ENCODE measurements around the gene KCNC4. TPM values are rescaled to one million over a fixed set of nuclear protein-coding genes. Genes with fewer than 3 reads are reported as not detected.
A peak's percentile ranks its signal among the peaks of the same experiment; 100 is the strongest.

KCNC4 gene
- total and polyA plus RNA-seq, 2 donors (not counting 1 experiment from before 2014, with no cell fraction given), result 0.66 to 0.76 TPM

DNA sequence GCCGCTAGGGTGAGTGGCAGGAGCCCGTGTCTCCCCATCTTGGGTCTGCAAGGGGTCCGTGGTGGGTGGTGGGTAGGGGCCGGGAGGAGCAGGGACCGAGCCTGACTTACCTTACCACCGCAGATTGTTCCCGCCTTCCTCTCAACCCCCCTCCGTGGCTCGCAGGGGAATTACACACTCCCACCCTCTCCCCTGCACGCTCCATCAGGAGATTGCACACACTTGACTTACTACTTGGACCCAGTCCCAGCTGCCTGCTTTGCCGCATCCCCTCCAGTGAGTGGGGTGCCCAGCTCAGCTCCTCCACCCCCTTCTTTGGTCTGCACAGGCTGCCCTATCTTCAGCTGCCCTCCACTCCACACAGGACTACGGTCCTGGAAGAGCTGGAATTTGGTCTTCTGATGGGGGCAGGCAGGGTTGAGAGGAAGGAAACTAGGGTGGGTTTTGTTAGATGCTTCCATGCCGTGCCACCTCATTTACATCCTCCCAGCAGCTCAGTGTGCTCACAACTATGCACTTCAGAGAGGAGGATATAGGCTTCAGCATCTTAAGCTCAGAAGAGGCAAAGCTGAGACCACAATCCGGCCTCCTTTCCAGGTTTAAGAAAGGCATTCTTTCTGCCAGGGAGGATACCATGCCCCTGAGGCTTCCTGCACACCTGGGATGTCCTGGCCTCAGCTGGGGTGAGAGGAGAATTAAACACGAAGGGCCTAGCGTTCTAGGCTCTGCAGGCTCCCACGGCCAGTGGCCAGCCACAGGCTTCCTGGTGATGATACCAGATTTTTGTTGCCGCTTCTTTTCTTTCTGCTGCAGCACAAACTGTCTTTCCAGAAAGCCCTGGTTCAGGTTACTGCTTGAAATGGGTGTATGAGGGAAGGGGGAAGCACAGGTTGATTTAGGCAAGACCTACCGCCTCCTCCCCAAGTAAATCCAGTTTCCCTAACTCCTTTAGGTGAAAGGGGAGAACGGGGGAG, 2.3 kb downstream of the KCNC4 start:
- no peaks in the 10 kb centered on the region for H3K79me2 ChIP-seq (ENCODE audit: control insufficient read depth, insufficient read depth, low read length)
- no peak overlapping the region for H3K4me2 ChIP-seq (ENCODE audit: extremely low read depth, insufficient read depth, low read length)

DNA sequence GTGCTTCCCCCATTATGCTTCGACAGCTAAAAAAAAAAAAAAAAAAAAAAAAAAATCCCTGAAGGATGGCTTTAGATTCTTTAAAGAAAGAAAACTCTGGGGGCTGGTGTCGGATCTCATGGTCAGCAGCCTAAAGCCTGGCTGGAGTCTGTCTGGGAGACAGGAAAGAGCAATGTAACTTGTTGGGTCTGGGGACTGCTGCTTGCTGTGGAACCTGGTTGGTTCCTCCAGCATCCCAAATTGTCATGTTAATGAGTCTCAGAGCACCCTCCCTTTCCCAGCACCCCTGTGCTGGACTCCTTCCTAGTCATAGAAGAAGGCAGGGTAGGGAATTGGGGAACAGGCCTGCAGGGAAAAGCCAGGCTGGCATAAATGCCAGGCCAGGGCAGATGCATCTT, 3.0 kb downstream of the KCNC4 start:
- Histone ChIP-seq H3K4me3 (replicated peaks in 1 of 4; ENCODE audit: control extremely low read depth in 1 of 4, insufficient read depth in 1 of 4, low read depth in 3 of 4, low read length in 4 of 4) (no peak overlapping the region), H3K79me2 (ENCODE audit: control insufficient read depth, insufficient read depth, low read length) (no peaks in the 10 kb centered on the region), H3K36me3 (ENCODE audit: control insufficient read depth, insufficient read depth, low read length) (no peaks in the 10 kb centered on the region), H3K27ac (ENCODE audit: insufficient read depth, low read length) (no peak overlapping the region), H3K9me3 (ENCODE audit: control insufficient read depth, insufficient read depth, low read depth, low read length) (no peaks in the 10 kb centered on the region), H4K20me1 (ENCODE audit: control insufficient read depth, extremely low read depth, insufficient read depth, low read length) (no peaks in the 10 kb centered on the region), H3K4me2 (ENCODE audit: extremely low read depth, insufficient read depth, low read length) (no peak overlapping the region), H3K4me1 (ENCODE audit: control insufficient read depth, extremely low read depth, insufficient read depth, low read length) (peaks cover 2% of the 10 kb centered on the region), H3K27me3 (ENCODE audit: control insufficient read depth, insufficient read depth, low read length) (peaks cover 32% of the 10 kb centered on the region), H2AFZ (ENCODE audit: low read length) (no peak overlapping the region), H3K9ac (ENCODE audit: insufficient read depth, low read length) (no peak overlapping the region)
- no peak for DNase-seq (ENCODE audit: low read depth in 2 of 2)
- TF ChIP-seq CTCF (conservative IDR thresholded peaks at IDR 0.05 in 1 of 2, IDR thresholded peaks at IDR 0.05 in 1 of 2; ENCODE audit: low read depth in 1 of 2, low read length in 2 of 2), result no peak
- no peak for TF ChIP-seq EZH2 (IDR thresholded peaks at IDR 0.05; ENCODE audit: low read length, missing control alignments)

More for the DNA sequence above, 2.3 kb downstream of the KCNC4 start:
- H3K27me3 ChIP-seq (ENCODE audit: control insufficient read depth, insufficient read depth, low read length), result peaks cover 32% of the 10 kb centered on the region
- no peak overlapping the region for H2AFZ ChIP-seq (ENCODE audit: low read length)
- H3K36me3 ChIP-seq (ENCODE audit: control insufficient read depth, insufficient read depth, low read length), result no peaks in the 10 kb centered on the region
- peaks cover 2% of the 10 kb centered on the region for H3K4me1 ChIP-seq (ENCODE audit: control insufficient read depth, extremely low read depth, insufficient read depth, low read length)
- no peaks in the 10 kb centered on the region for H3K9me3 ChIP-seq (ENCODE audit: control insufficient read depth, insufficient read depth, low read depth, low read length)
- TF ChIP-seq CTCF (conservative IDR thresholded peaks at IDR 0.05 in 1 of 2, IDR thresholded peaks at IDR 0.05 in 1 of 2; ENCODE audit: low read depth in 1 of 2, low read length in 2 of 2) (no peak), EZH2 (IDR thresholded peaks at IDR 0.05; ENCODE audit: low read length, missing control alignments) (peak; percentile 37)
- peak in 1 of 2 donors; percentile 21 for DNase-seq (ENCODE audit: low read depth in 2 of 2)
- H3K4me3 ChIP-seq (replicated peaks in 1 of 4; ENCODE audit: control extremely low read depth in 1 of 4, insufficient read depth in 1 of 4, low read depth in 3 of 4, low read length in 4 of 4), result peak overlapping the region in 1 of 4 experiments; percentile 17
- no peak overlapping the region for H3K9ac ChIP-seq (ENCODE audit: insufficient read depth, low read length)
- H3K27ac ChIP-seq (ENCODE audit: insufficient read depth, low read length), result no peak overlapping the region
- no peaks in the 10 kb centered on the region for H4K20me1 ChIP-seq (ENCODE audit: control insufficient read depth, extremely low read depth, insufficient read depth, low read length)

- Histone ChIP-seq H3K9ac (ENCODE audit: insufficient read depth, low read length) (no peak overlapping the region), H3K27ac (ENCODE audit: insufficient read depth, low read length) (no peak overlapping the region), H3K27me3 (ENCODE audit: control insufficient read depth, insufficient read depth, low read length) (peaks cover 32% of the 10 kb centered on the region)
These were observed 4.6 kb downstream of the KCNC4 start for GRCh38 chr1:110214454-110215404.

More at GRCh38 chr1:110214454-110215404, 4.6 kb downstream of the KCNC4 start:
- DNase-seq (ENCODE audit: low read depth in 2 of 2), result no peak
- no peak overlapping the region for H3K4me3 ChIP-seq (replicated peaks in 1 of 4; ENCODE audit: control extremely low read depth in 1 of 4, insufficient read depth in 1 of 4, low read depth in 3 of 4, low read length in 4 of 4)
- no peaks in the 10 kb centered on the region for H3K9me3 ChIP-seq (ENCODE audit: control insufficient read depth, insufficient read depth, low read depth, low read length)
- TF ChIP-seq CTCF (conservative IDR thresholded peaks at IDR 0.05 in 1 of 2, IDR thresholded peaks at IDR 0.05 in 1 of 2; ENCODE audit: low read depth in 1 of 2, low read length in 2 of 2) (no peak), EZH2 (IDR thresholded peaks at IDR 0.05; ENCODE audit: low read length, missing control alignments) (no peak)
- H3K4me1 ChIP-seq (ENCODE audit: control insufficient read depth, extremely low read depth, insufficient read depth, low read length), result no peaks in the 10 kb centered on the region
- H4K20me1 ChIP-seq (ENCODE audit: control insufficient read depth, extremely low read depth, insufficient read depth, low read length), result no peaks in the 10 kb centered on the region
- no peaks in the 10 kb centered on the region for H3K79me2 ChIP-seq (ENCODE audit: control insufficient read depth, insufficient read depth, low read length)
- H3K36me3 ChIP-seq (ENCODE audit: control insufficient read depth, insufficient read depth, low read length), result no peaks in the 10 kb centered on the region
- H3K4me2 ChIP-seq (ENCODE audit: extremely low read depth, insufficient read depth, low read length), result no peak overlapping the region
- H2AFZ ChIP-seq (ENCODE audit: low read length), result no peak overlapping the region
